Erythroblast (primary cell): ENCODE data around the gene IMMP2L.

ENCODE experiments used
- GATA1 ChIP-seq: IDR thresholded peaks from 2 replicates; pipeline ENCODE4 v1.6.1; 2011; ENCODE audit warnings: low read depth, mild to moderate bottlenecking, control low read depth, low read length, moderate library complexity
- POLR2A ChIP-seq: IDR thresholded peaks from 2 replicates; pipeline ENCODE4 v1.6.1; 2011; ENCODE audit warnings: mild to moderate bottlenecking, low read length

DNA sequence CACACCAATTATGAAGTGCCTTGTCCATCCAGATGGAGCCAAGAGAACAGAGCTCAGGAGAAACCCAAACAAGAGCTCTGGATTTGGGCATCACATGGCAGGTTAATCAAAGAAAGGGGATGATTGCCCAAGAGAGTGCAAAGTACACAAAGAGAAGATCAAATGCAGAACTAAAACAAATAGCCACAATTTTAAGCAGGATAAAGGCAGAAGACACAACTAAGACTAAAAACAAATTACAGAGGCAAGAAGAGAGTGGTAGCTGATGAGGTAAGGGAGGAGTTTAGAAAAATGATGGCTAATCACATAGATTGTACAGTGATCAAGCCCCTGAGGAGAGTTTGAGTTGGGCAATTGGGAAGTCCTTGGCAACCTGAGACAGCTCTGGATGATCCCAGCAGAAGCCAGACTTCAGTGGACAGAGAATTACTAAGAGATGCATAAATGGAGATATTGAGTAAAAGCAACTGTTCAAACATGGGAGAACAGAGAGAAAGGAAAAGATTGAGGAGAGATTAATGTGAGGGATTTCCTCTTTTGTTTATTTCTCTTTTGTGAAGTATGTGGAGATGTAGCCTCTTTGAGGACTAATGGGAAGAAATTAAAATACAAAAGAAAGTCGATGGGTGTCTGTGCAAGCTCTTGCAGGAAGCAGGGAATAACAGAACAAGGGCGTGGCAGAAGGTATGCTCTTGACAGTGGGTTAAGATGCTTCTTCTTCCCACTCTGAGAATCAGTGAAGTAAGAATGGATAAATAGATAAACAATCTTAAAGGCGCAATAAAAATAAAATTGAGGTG is 369.5 kb downstream of the IMMP2L start:
- TF ChIP-seq POLR2A = no peak
- TF ChIP-seq GATA1 = no peak
